ACC112 (cell line): ENCODE results near the gene LRRC37A.
"Not testable (repeated sequence)": the region's sequence is repeated elsewhere in the genome, so short reads cannot be mapped to it uniquely, and the experiment has no call there.

Source experiments
- H2AFZ ChIP-seq: fragments of 200-600 bp; sonication (generic); one replicate; pipeline ENCODE4 v1.6.0; 2017; ENCODE audit warnings: antibody characterized with exemption, low read length; ENCODE audit not compliant: unreplicated experiment
- H3K27ac ChIP-seq: fragments of 200-600 bp; sonication (generic); 2 replicates; pipeline ENCODE4 v1.5.1; 2014; ENCODE audit warnings: low read depth, mild to moderate bottlenecking, antibody characterized with exemption, low read length, moderate library complexity
- H3K27me3 ChIP-seq: fragments of 200-600 bp; sonication (generic); 2 replicates; pipeline ENCODE4 v1.6.1; 2014; ENCODE audit warnings: mild to moderate bottlenecking, antibody characterized with exemption, low read length, moderate library complexity, mixed read lengths; ENCODE audit not compliant: insufficient read depth
- H3K36me3 ChIP-seq: fragments of 200-600 bp; sonication (generic); 2 replicates; pipeline ENCODE4 v1.6.1; 2016; ENCODE audit warnings: mild to moderate bottlenecking, antibody characterized with exemption, low read length, moderate library complexity, mixed read lengths; ENCODE audit not compliant: insufficient read depth
- H3K4me1 ChIP-seq: fragments of 200-600 bp; sonication (generic); one replicate; pipeline ENCODE4 v1.6.1; 2016; ENCODE audit warnings: low read length, mixed read lengths; ENCODE audit not compliant: insufficient read depth, unreplicated experiment, control insufficient read depth
- H3K4me3 ChIP-seq: fragments of 200-600 bp; sonication (generic); 2 replicates; pipeline ENCODE4 v1.5.1; 2014; ENCODE audit warnings: mild to moderate bottlenecking, low read depth, low read length
- H3K79me2 ChIP-seq: fragments of 200-600 bp; sonication (generic); one replicate; pipeline ENCODE4 v1.6.0; 2016; ENCODE audit warnings: low read length; ENCODE audit not compliant: control insufficient read depth, unreplicated experiment, insufficient read depth

Gene LRRC37A

DNA sequence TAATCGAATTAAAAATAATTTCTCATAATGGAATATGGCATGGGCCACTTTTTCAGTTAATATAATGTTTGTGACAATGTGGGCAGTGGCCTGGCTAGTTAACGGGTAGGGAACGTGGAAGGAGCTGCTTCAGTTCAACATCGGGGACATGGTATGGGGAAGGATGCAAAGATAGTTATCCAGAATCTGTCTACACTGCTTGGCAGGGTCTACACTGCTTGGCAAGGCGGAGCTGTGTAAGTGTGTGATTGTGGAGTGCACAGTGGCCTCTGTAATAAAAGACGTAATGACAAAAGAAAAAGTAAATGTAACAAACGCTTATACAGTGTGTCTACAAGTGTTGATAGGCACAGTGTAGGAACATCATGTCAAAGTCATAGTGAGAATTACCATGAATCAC lies 7.3 kb upstream of the LRRC37A start:
- H3K27ac ChIP-seq, H3K4me3 ChIP-seq, H3K4me1 ChIP-seq, H3K79me2 ChIP-seq, H3K27me3 ChIP-seq, H3K36me3 ChIP-seq, H2AFZ ChIP-seq: not testable (repeated sequence)

DNA sequence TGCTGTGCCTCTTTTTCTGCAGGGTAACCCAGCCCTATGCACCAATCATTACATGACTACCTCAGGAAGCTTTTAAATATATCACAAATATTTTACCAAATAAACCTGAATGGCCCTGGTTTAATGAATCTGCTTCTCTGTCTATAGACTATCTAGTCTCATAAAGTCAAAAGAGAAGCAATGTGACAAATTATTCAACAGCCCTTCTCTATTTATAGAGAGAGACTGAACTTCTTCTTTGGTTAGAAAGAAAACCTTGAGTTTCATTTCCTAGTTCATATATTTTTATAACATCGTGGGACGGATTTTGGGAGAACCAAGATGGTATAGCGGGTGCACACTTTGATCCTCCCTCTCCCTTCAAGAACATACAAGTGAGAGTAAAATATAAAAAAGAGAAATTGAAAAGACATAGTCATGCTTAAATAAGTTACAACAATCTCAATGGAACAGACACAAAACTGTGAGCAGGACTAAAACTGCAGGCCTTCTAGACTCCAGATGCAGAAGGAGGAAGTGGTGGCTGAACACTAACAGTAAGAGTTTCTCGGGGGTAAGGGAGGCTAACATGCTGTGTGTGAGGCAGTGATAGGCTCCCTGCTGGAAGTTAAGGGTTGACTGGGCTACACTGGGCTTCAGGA lies 3.9 kb upstream of the LRRC37A start:
- not testable (repeated sequence) for H3K4me3 ChIP-seq, H3K27ac ChIP-seq, H3K4me1 ChIP-seq, H3K36me3 ChIP-seq, H3K27me3 ChIP-seq, H2AFZ ChIP-seq, H3K79me2 ChIP-seq

DNA sequence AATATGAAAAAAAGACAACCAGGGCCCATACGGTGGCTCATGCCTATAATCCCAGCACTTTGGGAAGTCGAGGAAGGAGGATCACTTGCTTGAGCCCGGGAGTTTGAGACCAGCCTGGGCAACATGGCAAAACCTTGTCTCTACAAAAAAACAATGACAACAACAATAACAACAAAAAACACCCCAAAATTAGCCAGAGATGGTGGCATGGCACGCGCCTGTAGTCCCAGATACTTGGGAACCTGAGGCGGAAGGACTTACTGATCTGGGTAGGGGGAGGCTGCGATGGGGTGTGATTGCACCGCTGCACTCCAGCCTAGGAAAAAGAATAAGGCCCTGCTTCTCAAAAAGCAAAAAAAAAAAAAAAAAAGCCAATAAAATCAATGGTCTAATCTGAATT lies 3.3 kb upstream of the LRRC37A start:
- not testable (repeated sequence) for H3K79me2 ChIP-seq, H3K27ac ChIP-seq, H3K27me3 ChIP-seq, H3K4me1 ChIP-seq, H3K36me3 ChIP-seq, H2AFZ ChIP-seq, H3K4me3 ChIP-seq

DNA sequence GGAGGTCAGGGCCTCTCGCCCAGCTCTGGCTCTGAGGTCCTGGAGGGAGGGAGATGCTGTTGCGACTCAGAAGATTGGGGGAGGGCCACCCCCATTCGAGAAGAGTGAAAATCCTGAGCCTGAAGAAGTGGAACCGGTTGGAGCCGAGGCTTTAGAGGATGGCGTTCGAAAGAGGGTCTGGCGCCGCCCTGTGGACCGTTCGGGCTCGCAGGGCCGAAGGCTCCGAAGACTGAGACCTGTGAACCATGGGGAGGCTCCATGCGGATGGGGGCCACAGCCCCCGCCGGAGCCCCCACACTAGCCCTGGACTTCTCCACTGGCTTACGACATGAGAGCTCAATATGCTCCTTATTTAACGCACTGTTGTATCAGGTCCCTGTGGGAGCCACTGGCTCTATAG lies 46.3 kb downstream of the LRRC37A start:
- not testable (repeated sequence) for H3K27me3 ChIP-seq, H3K79me2 ChIP-seq, H2AFZ ChIP-seq, H3K27ac ChIP-seq, H3K36me3 ChIP-seq, H3K4me3 ChIP-seq, H3K4me1 ChIP-seq

DNA sequence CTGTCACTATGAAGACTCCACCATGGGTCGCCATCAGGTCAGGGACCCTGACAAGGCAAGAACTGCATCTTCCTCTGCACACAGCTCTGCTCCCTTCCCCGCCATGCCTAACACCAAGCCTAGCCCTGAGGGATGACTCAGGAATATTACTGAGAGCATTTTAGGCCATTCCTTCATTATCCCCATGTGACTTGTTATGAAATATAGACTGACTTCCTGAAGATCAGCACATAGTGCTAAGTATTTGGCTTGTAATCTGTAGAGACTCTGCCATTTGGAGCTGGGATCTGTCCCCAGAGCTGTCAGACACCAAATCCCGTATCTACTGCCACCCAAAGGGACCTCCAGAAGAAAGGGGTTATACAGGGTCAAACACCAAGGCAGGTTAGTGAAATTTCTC lies 47.2 kb downstream of the LRRC37A start:
- not testable (repeated sequence) for H3K27ac ChIP-seq, H3K4me1 ChIP-seq, H2AFZ ChIP-seq, H3K36me3 ChIP-seq, H3K27me3 ChIP-seq, H3K4me3 ChIP-seq, H3K79me2 ChIP-seq

DNA sequence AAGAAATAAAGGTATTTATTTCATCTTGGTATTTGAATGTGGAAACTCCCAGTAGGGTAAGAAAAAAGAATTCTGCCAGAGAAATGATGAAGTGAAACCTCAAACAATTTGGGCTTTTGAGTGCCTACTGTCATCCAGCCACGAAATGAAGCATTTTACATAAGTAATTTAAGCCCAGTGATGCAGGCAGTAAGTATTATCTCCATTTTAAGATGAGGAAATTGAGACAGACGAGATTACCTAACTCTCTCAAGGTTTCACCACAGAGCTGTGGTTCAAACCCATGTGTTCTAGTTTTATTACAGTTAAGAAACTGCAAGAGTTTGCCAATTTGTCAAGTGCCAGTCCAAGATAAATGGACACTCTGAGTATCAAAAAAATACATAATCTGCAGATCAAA lies 53.4 kb downstream of the LRRC37A start:
- H3K27me3 ChIP-seq, H3K4me1 ChIP-seq, H3K79me2 ChIP-seq, H3K36me3 ChIP-seq, H3K27ac ChIP-seq, H2AFZ ChIP-seq, H3K4me3 ChIP-seq: not testable (repeated sequence)

DNA sequence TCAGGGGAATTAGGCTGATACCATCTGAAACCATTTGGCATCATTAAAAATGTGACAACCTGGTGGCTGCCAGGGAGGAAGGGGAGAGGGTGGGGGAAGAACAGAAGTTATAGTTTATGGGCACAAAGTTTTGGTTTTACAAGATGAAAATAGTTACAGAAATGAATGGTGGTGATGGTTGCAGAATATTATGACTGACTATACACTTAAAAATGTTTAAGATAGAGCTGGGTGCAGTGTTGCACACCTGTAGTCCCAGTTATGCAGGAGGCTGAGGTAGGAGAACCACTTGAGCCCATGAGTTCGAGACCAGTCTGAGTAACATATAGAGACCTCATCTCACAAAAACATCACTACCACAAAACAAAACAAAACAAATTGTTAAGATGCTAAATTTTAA lies 54.1 kb downstream of the LRRC37A start:
- not testable (repeated sequence) for H3K27me3 ChIP-seq, H3K36me3 ChIP-seq, H3K27ac ChIP-seq, H2AFZ ChIP-seq, H3K4me3 ChIP-seq, H3K79me2 ChIP-seq, H3K4me1 ChIP-seq

DNA sequence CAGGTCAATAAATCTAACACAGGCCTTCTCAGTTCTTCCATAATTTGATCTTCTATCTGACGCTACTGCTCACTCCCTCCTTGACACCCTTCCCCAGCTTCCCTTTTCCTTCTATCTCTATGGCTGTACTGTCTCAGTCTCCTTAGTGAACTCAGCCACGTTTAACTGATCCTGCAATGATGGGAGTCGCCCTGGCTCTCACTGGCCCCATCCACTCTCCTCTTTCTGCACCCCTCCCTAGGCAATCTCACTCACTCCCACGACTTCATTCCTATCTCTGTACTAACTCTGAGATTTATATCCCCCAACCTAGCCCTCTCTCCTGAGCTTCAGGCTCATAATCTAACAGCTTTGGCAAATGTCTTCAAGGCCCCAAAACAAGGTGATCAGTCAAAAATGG lies 58.9 kb downstream of the LRRC37A start:
- not testable (repeated sequence) for H2AFZ ChIP-seq, H3K4me1 ChIP-seq, H3K36me3 ChIP-seq, H3K79me2 ChIP-seq, H3K4me3 ChIP-seq, H3K27me3 ChIP-seq, H3K27ac ChIP-seq

DNA sequence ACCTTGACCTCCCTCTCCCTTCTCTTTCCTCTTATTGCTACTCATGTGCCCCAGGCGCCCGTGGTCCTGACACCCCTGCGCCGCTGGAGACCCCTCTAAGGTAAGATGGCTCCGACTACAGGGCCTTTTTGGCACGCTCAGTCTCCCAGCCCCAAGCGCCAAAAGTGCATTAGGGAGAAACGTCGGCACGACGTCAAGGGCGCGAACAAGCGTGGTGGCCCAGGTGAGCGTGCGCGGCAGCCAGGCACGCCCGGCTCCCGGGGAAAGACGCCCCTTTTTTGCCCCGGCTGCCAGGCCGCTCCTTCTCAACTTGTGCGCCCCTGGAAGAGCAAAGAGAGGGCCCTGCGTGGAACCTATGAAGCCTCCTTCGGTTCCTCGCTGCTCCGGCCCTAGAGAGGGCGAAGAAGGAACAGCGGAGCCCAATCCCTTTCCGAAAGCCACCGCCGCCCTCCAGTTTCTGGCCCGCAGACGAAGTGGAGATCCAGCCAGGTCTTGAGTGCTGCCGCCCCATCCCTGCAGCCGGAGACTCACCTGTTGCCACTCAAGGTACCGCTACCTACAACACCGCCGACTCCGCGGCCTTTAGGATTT lies 66.3 kb downstream of the LRRC37A start:
- H3K4me1 ChIP-seq, H3K79me2 ChIP-seq, H2AFZ ChIP-seq, H3K4me3 ChIP-seq, H3K27me3 ChIP-seq, H3K27ac ChIP-seq, H3K36me3 ChIP-seq: not testable (repeated sequence)

DNA sequence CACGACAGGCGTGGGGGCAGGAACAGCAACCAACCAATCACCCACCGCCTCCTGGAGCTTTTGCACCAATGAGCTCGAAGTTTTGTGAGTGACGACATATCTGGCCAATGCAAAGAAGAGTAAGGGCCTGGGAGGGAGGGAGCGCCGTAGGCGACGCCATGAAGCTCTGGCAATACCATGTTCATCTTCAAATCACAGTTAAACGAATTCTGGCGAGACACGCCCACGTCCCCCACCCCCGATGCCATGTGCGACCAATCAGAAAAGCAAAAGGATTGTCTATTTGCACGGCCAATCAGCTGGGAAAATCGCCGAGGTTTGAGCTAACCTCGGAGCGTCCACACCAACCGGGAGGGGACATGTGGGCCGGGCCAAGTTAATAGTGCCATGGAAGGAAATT lies 66.8 kb downstream of the LRRC37A start, which contains the start of gene ARL17B:
TSS of gene ARL17B (minus strand) at position 12 of the 400 bp plus-strand sequence. CDS start 3,369 bp downstream, outside the sequence.
- H3K4me3 ChIP-seq, H3K36me3 ChIP-seq, H3K27me3 ChIP-seq, H3K27ac ChIP-seq, H3K79me2 ChIP-seq, H2AFZ ChIP-seq, H3K4me1 ChIP-seq: not testable (repeated sequence)

DNA sequence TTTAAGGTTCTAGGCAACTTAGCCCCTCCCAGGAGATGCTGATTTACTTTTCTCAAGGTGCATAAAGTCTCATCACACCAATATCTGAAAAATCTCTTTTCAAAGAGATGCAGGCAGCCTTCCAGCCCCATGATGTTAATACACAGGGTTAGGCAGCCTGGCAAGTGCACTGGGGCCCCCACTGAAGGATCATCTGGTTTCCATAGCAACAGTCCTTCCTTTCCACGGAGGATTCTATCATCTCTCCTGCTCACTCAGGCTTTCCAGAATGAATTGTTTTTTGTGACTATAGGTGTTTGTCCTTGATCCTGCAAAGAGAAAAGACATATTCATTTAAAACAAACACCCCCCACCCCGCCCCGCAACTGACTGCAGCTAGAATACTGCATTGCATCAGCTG lies 72.6 kb downstream of the LRRC37A start:
- H3K36me3 ChIP-seq, H3K27me3 ChIP-seq, H3K79me2 ChIP-seq, H3K27ac ChIP-seq, H2AFZ ChIP-seq, H3K4me3 ChIP-seq, H3K4me1 ChIP-seq: not testable (repeated sequence)
